H9 (cell line): Measurements from ENCODE around the gene ZMYND12. TPM values are rescaled to one million over a fixed set of nuclear protein-coding genes. Genes with fewer than 3 reads are reported as not detected.

Experiments used
- DNase-seq: peaks from one replicate; pipeline ENCODE4 v3.0.0-alpha.2; 2017
- H2AFZ ChIP-seq: one replicate; pipeline ENCODE4 v1.6.1; 2013; ENCODE audit warnings: mild to moderate bottlenecking, low read length, control low read depth, moderate library complexity
- H2AK5ac ChIP-seq: 2 replicates; pipeline ENCODE4 v1.6.1; 2013; ENCODE audit warnings: low read length, control low read depth, mixed read lengths; ENCODE audit not compliant: insufficient read length
- H2BK120ac ChIP-seq: one replicate; pipeline ENCODE4 v1.6.1; 2013; ENCODE audit warnings: low read depth, mild to moderate bottlenecking, low read length, control low read depth, inconsistent platforms; ENCODE audit not compliant: poor library complexity, severe bottlenecking
- H2BK12ac ChIP-seq: 2 replicates; pipeline ENCODE4 v1.6.1; 2013; ENCODE audit warnings: low read length, control low read depth, mixed read lengths, low read depth; ENCODE audit not compliant: insufficient read length
- H2BK15ac ChIP-seq: 2 replicates; pipeline ENCODE4 v1.6.1; 2013; ENCODE audit warnings: low read depth, low read length, control low read depth
- H2BK20ac ChIP-seq: one replicate; pipeline ENCODE4 v1.6.1; 2013; ENCODE audit warnings: low read depth, mild to moderate bottlenecking, low read length, control low read depth, inconsistent platforms; ENCODE audit not compliant: poor library complexity, severe bottlenecking
- H2BK5ac ChIP-seq: 2 replicates; pipeline ENCODE4 v1.6.1; 2013; ENCODE audit warnings: low read length, control low read depth, mixed read lengths; ENCODE audit not compliant: insufficient read length
- H3K14ac ChIP-seq: 2 replicates; pipeline ENCODE4 v1.6.1; 2013; ENCODE audit warnings: low read length, control low read depth; ENCODE audit not compliant: insufficient read depth
- H3K18ac ChIP-seq: 2 replicates; pipeline ENCODE4 v1.6.1; 2013; ENCODE audit warnings: low read depth, mild to moderate bottlenecking, mixed read lengths, low read length, control low read depth; ENCODE audit not compliant: insufficient read length
- H3K23ac ChIP-seq: 2 replicates; pipeline ENCODE4 v1.6.1; 2013; ENCODE audit warnings: low read length, control low read depth, mixed read lengths, low read depth; ENCODE audit not compliant: insufficient read length
- H3K23me2 ChIP-seq: 2 replicates; pipeline ENCODE4 v1.6.1; 2013; ENCODE audit warnings: low read depth, mild to moderate bottlenecking, mixed read lengths, low read length, control low read depth; ENCODE audit not compliant: insufficient read length, poor library complexity, severe bottlenecking
- H3K27ac ChIP-seq: 2 replicates; pipeline ENCODE4 v1.5.1; 2013; ENCODE audit warnings: low read length, control low read depth, mixed read lengths, low read depth; ENCODE audit not compliant: insufficient read length
- H3K27me3 ChIP-seq: 2 replicates; pipeline ENCODE4 v1.6.1; 2013; ENCODE audit warnings: low read length, control low read depth, inconsistent platforms; ENCODE audit not compliant: insufficient read depth
- H3K4ac ChIP-seq: 2 replicates; pipeline ENCODE4 v1.6.1; 2013; ENCODE audit warnings: low read depth, mild to moderate bottlenecking, control low read depth, inconsistent platforms, low read length, moderate library complexity
- H3K4me1 ChIP-seq: 2 replicates; pipeline ENCODE4 v1.6.1; 2013; ENCODE audit warnings: low read length, control low read depth, inconsistent platforms; ENCODE audit not compliant: insufficient read depth
- H3K4me2 ChIP-seq: 2 replicates; pipeline ENCODE4 v1.6.1; 2013; ENCODE audit warnings: low read length, control low read depth, mixed read lengths; ENCODE audit not compliant: insufficient read length, insufficient read depth
- H3K56ac ChIP-seq: 2 replicates; pipeline ENCODE4 v1.6.1; 2013; ENCODE audit warnings: low read depth, mild to moderate bottlenecking, mixed read lengths, low read length, control low read depth; ENCODE audit not compliant: insufficient read length
- H3K79me1 ChIP-seq: 2 replicates; pipeline ENCODE4 v1.6.1; 2013; ENCODE audit warnings: low read depth, mild to moderate bottlenecking, moderate library complexity, low read length, control low read depth, inconsistent platforms; ENCODE audit not compliant: insufficient read depth, poor library complexity, severe bottlenecking
- H3K79me2 ChIP-seq: 2 replicates; pipeline ENCODE4 v1.6.1; 2013; ENCODE audit warnings: low read length, control low read depth, inconsistent platforms; ENCODE audit not compliant: insufficient read depth
- H3K9ac ChIP-seq: 2 replicates; pipeline ENCODE4 v1.6.1; 2013; ENCODE audit warnings: low read length, control low read depth, mixed read lengths; ENCODE audit not compliant: insufficient read length; ENCODE audit errors: extremely low read depth
- H3K9me3 ChIP-seq: one replicate; pipeline ENCODE4 v1.6.1; 2013; ENCODE audit warnings: low read depth, low read length, inconsistent platforms; ENCODE audit not compliant: control insufficient read depth
- H3T11ph ChIP-seq: one replicate; pipeline ENCODE4 v1.6.1; 2013; ENCODE audit warnings: mild to moderate bottlenecking, low read length, control low read depth, inconsistent platforms
- H4K20me1 ChIP-seq: one replicate; pipeline ENCODE4 v1.6.1; 2013; ENCODE audit not compliant: control insufficient read depth, insufficient read length, insufficient read depth
- H4K5ac ChIP-seq: 2 replicates; pipeline ENCODE4 v1.6.1; 2013; ENCODE audit warnings: low read depth, mild to moderate bottlenecking, mixed read lengths, low read length, control low read depth; ENCODE audit not compliant: insufficient read length
- H4K8ac ChIP-seq: replicated peaks from 2 replicates; pipeline ENCODE4 v1.6.1; 2013; ENCODE audit warnings: low read length, control low read depth, mixed read lengths, low read depth; ENCODE audit not compliant: insufficient read length
- H4K91ac ChIP-seq: 2 replicates; pipeline ENCODE4 v1.6.1; 2013; ENCODE audit warnings: low read depth, mild to moderate bottlenecking, moderate library complexity, mixed read lengths, low read length, control low read depth; ENCODE audit not compliant: insufficient read length
- H3K27ac Mint-ChIP-seq, 3 experiments: 2 replicates in 2 of 3; 3 replicates in 1 of 3; pipeline ENCODE4 v1.8.0; 2020 to 2021; ENCODE audit warnings: mixed read lengths in 3 of 3, mild to moderate bottlenecking in 1 of 3, moderate library complexity in 1 of 3
- H3K27me3 Mint-ChIP-seq: 2 replicates; pipeline ENCODE4 v1.8.0; 2021; ENCODE audit warnings: low read depth, mild to moderate bottlenecking, moderate library complexity, mixed read lengths
- H3K36me3 Mint-ChIP-seq, 3 experiments: 2 replicates in 2 of 3; 3 replicates in 1 of 3; pipeline ENCODE4 v1.8.0; 2020 to 2021; ENCODE audit warnings: low read depth in 3 of 3, mixed read lengths in 3 of 3; ENCODE audit not compliant: insufficient read depth in 1 of 3
- H3K4me1 Mint-ChIP-seq, 2 experiments: 2 replicates each; pipeline ENCODE4 v1.8.0; 2020; ENCODE audit warnings: mixed read lengths in 2 of 2
- H3K4me3 Mint-ChIP-seq, 2 experiments: 2 replicates in 1 of 2; 3 replicates in 1 of 2; pipeline ENCODE4 v1.8.0; 2020 to 2021; ENCODE audit warnings: mild to moderate bottlenecking in 2 of 2, mixed read lengths in 2 of 2, moderate library complexity in 1 of 2
- H3K9me3 Mint-ChIP-seq, 2 experiments: 2 replicates in 1 of 2; 3 replicates in 1 of 2; pipeline ENCODE4 v1.8.0; 2020; ENCODE audit warnings: mild to moderate bottlenecking in 2 of 2, mixed read lengths in 2 of 2, moderate library complexity in 1 of 2
- WGBS: extraction: QIAGEN DNeasy Blood & Tissue Kit; methylation state at CpG from one replicate; pipeline ENCODE4 v1.1.7; 2013; ENCODE audit warnings: missing lambda C conversion rate, low lambda C conversion rate, mixed read lengths; ENCODE audit not compliant: insufficient read length; ENCODE audit errors: extremely low coverage; 5-methylcytosine and 5-hydroxymethylcytosine counted together
- total RNA-seq: library from RNA; stranded (reverse); gene quantifications from 2 replicates; pipeline ENCODE4 v1.2.1, GENCODE V29; 2021
- TF ChIP-seq, protein P1 (sequence below): fragments of 200-600 bp; sonication (generic); conservative IDR thresholded peaks from 3 replicates; pipeline ENCODE4 v1.8.0; 2021; ENCODE audit warnings: antibody characterized with exemption, mild to moderate bottlenecking

ZMYND12 gene
- total RNA-seq, 1 experiment from 2014 or later = 0.42 TPM

DNA sequence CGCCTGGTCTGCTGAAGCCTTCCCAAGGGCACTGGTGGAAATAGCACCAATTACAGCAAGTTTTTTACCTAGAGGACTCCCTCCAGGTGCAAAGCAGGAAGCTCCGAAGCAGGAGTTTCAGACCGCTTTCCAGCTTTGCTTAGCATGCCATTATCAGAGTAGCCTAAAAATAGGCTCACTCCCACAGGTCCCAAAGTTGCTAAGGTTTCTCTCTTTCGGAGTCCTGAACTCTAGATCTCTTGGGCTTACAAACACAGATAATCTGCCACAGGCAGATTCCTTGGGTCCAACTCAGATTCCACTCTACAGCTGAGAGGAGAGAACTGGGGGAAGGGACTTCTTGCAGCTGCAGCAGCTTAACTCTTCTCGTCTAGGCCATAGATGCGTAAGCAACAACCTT is 22.5 kb downstream of the ZMYND12 start:
- Histone ChIP-seq H3K9me3 (no peaks in the 10 kb centered on the region), H3K9ac (no peak overlapping the region), H3K27ac (no peak overlapping the region), H4K91ac (no peak overlapping the region), H3K4me1 (no peaks in the 10 kb centered on the region; the same call in 1 of the 2 replicates), H3K27me3 (no peaks in the 10 kb centered on the region), H2AFZ (no peak overlapping the region), H3K23me2 (no peaks in the 10 kb centered on the region), H2BK5ac (no peak overlapping the region), H2BK120ac (no peak overlapping the region), H4K8ac (no peak overlapping the region), H3K79me1 (no peaks in the 10 kb centered on the region), H4K20me1 (no peaks in the 10 kb centered on the region), H3K79me2 (no peaks in the 10 kb centered on the region), H3K14ac (no peak overlapping the region), H3T11ph (no peak overlapping the region), H2BK12ac (no peak overlapping the region), H4K5ac (no peak overlapping the region), H3K23ac (no peak overlapping the region), H2BK15ac (no peak overlapping the region), H2BK20ac (no peak overlapping the region), H3K18ac (no peak overlapping the region), H3K4me2 (no peak overlapping the region), H3K4ac (no peak overlapping the region), H3K56ac (no peak overlapping the region), H2AK5ac (no peak overlapping the region)
- TF ChIP-seq, protein P1, sequence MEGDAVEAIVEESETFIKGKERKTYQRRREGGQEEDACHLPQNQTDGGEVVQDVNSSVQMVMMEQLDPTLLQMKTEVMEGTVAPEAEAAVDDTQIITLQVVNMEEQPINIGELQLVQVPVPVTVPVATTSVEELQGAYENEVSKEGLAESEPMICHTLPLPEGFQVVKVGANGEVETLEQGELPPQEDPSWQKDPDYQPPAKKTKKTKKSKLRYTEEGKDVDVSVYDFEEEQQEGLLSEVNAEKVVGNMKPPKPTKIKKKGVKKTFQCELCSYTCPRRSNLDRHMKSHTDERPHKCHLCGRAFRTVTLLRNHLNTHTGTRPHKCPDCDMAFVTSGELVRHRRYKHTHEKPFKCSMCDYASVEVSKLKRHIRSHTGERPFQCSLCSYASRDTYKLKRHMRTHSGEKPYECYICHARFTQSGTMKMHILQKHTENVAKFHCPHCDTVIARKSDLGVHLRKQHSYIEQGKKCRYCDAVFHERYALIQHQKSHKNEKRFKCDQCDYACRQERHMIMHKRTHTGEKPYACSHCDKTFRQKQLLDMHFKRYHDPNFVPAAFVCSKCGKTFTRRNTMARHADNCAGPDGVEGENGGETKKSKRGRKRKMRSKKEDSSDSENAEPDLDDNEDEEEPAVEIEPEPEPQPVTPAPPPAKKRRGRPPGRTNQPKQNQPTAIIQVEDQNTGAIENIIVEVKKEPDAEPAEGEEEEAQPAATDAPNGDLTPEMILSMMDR = no peak
- Mint-ChIP-seq H3K4me3 (no peak overlapping the region), H3K36me3 (no peaks in the 10 kb centered on the region), H3K27me3 (no peaks in the 10 kb centered on the region; the same call in 1 of the 2 replicates), H3K4me1 (peaks cover 8 to 9% of the 10 kb centered on the region in 2 experiments), H3K9me3 (no peaks in the 10 kb centered on the region; a peak in 1 of 5 replicates), H3K27ac (no peak overlapping the region)
- WGBS = no CpG with 5 or more reads among the region's 6 CpGs
- no peak for DNase-seq
